Uterus (tissue), 4 donors: Measurements from ENCODE around the gene KCNIP1. TPM values are rescaled to one million over a fixed set of nuclear protein-coding genes. Genes with fewer than 3 reads are reported as not detected.

Source experiments
- DNase-seq, 2 donors: peaks; one replicate each; pipeline ENCODE4 v3.0.0-alpha.2; 2019 to 2020
- H3K27ac ChIP-seq, 2 donors: fragments of 200-600 bp; sonication (generic); 1 replicate in 1 of 2; 2 replicates in 1 of 2; pipeline ENCODE4 v1.5.1; 2016 to 2018
- H3K27me3 ChIP-seq, 2 donors: fragments of 200-600 bp; sonication (generic); one replicate each; pipeline ENCODE4 v1.5.1; 2018 to 2019; ENCODE audit warnings: control low read depth in 1 of 2
- H3K36me3 ChIP-seq, 2 donors: fragments of 200-600 bp; sonication (generic); one replicate each; pipeline ENCODE4 v1.5.1; 2019; ENCODE audit warnings: control low read depth in 1 of 2
- H3K4me1 ChIP-seq, 2 donors: fragments of 200-600 bp; sonication (generic); one replicate each; pipeline ENCODE4 v1.5.1; 2018 to 2019; ENCODE audit warnings: control low read depth in 1 of 2
- H3K4me3 ChIP-seq, 2 donors: fragments of 200-600 bp; sonication (generic); 1 replicate in 1 of 2; 2 replicates in 1 of 2; pipeline ENCODE4 v1.5.1; 2018 to 2019; ENCODE audit warnings: mild to moderate bottlenecking in 1 of 2
- H3K9me3 ChIP-seq, 2 donors: fragments of 200-600 bp; sonication (generic); one replicate each; pipeline ENCODE4 v1.5.1; 2019; ENCODE audit warnings: control low read depth in 1 of 2
- CTCF ChIP-seq, 4 experiments: fragments of 200-600 bp in 2 of 4; fragments of 450-650 bp in 2 of 4; sonication (generic) in 2 of 4; IDR thresholded peaks; one replicate each; pipeline ENCODE4 v1.5.1; 2016 to 2019; ENCODE audit warnings: antibody characterized with exemption in 4 of 4, mild to moderate bottlenecking in 2 of 4, moderate library complexity in 1 of 4
- POLR2A ChIP-seq, 2 donors: fragments of 450-650 bp; IDR thresholded peaks; one replicate each; pipeline ENCODE4 v1.6.1; 2016; ENCODE audit warnings: antibody characterized with exemption in 2 of 2, mild to moderate bottlenecking in 1 of 2, moderate library complexity in 1 of 2
- intact Hi-C: fragments of 100-400 bp; cut with DNase I; formaldehyde crosslinking; loops from one replicate; pipeline ENCODE4 v1.15.1; 2023; ENCODE audit warnings: low total_unique reads
- total RNA-seq, 4 donors: library from RNA; depleted of rRNA in 3 of 4; stranded (reverse); fragments of >200 nt in 3 of 4; gene quantifications; one replicate each; pipeline versions ENCODE4 v1.1.0 to v1.2.4, GENCODE V29; 2014 to 2023
- donor health status: DM: yes; HTN: yes; CAD: no.

Gene KCNIP1
- total RNA-seq, 4 donors from 2014 or later, result 1.3 to 7.0 (median 3.9) TPM

- intact Hi-C loops, result no loop called here
- H3K36me3 ChIP-seq, result no peaks in the 10 kb centered on the region
- H3K9me3 ChIP-seq, result no peaks in the 10 kb centered on the region
- no peak for DNase-seq
- no peak overlapping the region for H3K27ac ChIP-seq
- H3K4me3 ChIP-seq, result no peak overlapping the region
- no peaks in the 10 kb centered on the region for H3K27me3 ChIP-seq
- H3K4me1 ChIP-seq, result no peaks in the 10 kb centered on the region
- no peak for TF ChIP-seq POLR2A (IDR thresholded peaks at IDR 0.05)
- no peak for TF ChIP-seq CTCF (IDR thresholded peaks at IDR 0.05)
Observed at GRCh38 chr5:170584450-170585058, 80.7 kb downstream of the KCNIP1 start.

GRCh38 chr5:170585273-170585948 is 81.6 kb downstream of the KCNIP1 start:
- H3K36me3 ChIP-seq, result no peaks in the 10 kb centered on the region
- no peak overlapping the region for H3K27ac ChIP-seq
- no peaks in the 10 kb centered on the region for H3K27me3 ChIP-seq
- TF ChIP-seq CTCF (IDR thresholded peaks at IDR 0.05) (no peak), POLR2A (IDR thresholded peaks at IDR 0.05) (no peak)
- H3K4me3 ChIP-seq, result no peak overlapping the region
- intact Hi-C loops, result no loop called here
- no peaks in the 10 kb centered on the region for H3K9me3 ChIP-seq
- no peak for DNase-seq
- H3K4me1 ChIP-seq, result no peaks in the 10 kb centered on the region

GRCh38 chr5:170587808-170588207 is 84.0 kb downstream of the KCNIP1 start:
- H3K36me3 ChIP-seq, result no peaks in the 10 kb centered on the region
- H3K4me1 ChIP-seq, result no peaks in the 10 kb centered on the region
- no peaks in the 10 kb centered on the region for H3K9me3 ChIP-seq
- intact Hi-C loops, result no loop called here
- H3K27ac ChIP-seq, result no peak overlapping the region
- no peak for DNase-seq
- no peak overlapping the region for H3K4me3 ChIP-seq
- no peak for TF ChIP-seq CTCF (IDR thresholded peaks at IDR 0.05)
- TF ChIP-seq POLR2A (IDR thresholded peaks at IDR 0.05), result no peak
- H3K27me3 ChIP-seq, result no peaks in the 10 kb centered on the region

- Histone ChIP-seq H3K4me3 (no peak overlapping the region), H3K27ac (no peak overlapping the region), H3K27me3 (no peaks in the 10 kb centered on the region), H3K4me1 (no peaks in the 10 kb centered on the region), H3K36me3 (no peaks in the 10 kb centered on the region), H3K9me3 (no peaks in the 10 kb centered on the region)
- intact Hi-C loops, result no loop called here
- TF ChIP-seq POLR2A (IDR thresholded peaks at IDR 0.05) (no peak), CTCF (IDR thresholded peaks at IDR 0.05) (no peak)
- no peak for DNase-seq
Observed at GRCh38 chr5:170589643-170590042, 85.8 kb downstream of the KCNIP1 start.

GRCh38 chr5:170590566-170590965 is 86.7 kb downstream of the KCNIP1 start:
- Histone ChIP-seq H3K4me1 (no peaks in the 10 kb centered on the region), H3K27ac (no peak overlapping the region), H3K9me3 (no peaks in the 10 kb centered on the region), H3K27me3 (no peaks in the 10 kb centered on the region), H3K36me3 (no peaks in the 10 kb centered on the region), H3K4me3 (no peak overlapping the region)
- no peak for DNase-seq
- intact Hi-C loops, result no loop called here
- TF ChIP-seq CTCF (IDR thresholded peaks at IDR 0.05) (no peak), POLR2A (IDR thresholded peaks at IDR 0.05) (no peak)
